ENCODE measurements around the gene SGPP2. TPM values are rescaled to one million over a fixed set of nuclear protein-coding genes. Genes with fewer than 3 reads are reported as not detected.

The SGPP2 gene, protein sequence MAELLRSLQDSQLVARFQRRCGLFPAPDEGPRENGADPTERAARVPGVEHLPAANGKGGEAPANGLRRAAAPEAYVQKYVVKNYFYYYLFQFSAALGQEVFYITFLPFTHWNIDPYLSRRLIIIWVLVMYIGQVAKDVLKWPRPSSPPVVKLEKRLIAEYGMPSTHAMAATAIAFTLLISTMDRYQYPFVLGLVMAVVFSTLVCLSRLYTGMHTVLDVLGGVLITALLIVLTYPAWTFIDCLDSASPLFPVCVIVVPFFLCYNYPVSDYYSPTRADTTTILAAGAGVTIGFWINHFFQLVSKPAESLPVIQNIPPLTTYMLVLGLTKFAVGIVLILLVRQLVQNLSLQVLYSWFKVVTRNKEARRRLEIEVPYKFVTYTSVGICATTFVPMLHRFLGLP
- total RNA-seq: not detected in 2 replicates
- long read RNA-seq: 0 reads

DNA sequence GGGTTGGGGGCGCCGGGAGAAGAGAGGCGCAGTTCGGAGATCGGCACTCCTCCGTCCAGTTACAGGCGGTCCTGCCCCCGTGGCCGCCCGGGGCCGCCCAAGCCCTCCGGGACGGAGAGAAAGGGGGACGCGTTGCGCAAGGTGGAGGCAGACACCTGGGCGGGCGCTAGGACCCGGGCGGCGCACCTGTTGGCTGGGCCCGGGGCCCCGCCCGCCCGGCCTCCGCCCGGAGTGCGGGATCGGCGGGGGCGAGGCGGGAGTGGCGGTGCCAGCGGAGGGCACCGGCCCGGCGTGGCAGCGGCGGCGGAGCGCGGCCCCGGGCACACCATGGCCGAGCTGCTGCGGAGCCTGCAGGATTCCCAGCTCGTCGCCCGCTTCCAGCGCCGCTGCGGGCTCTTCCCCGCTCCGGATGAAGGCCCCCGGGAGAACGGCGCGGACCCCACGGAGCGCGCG, at the start of gene SGPP2:
TSS of gene SGPP2 (plus strand) at position 268 of the 453 bp plus-strand sequence. CDS start at position 328, 60 bp downstream.
- Mint-ChIP-seq H3K36me3 (ENCODE audit: unreplicated experiment) (no peaks in the 10 kb centered on the region), H3K9me3 (ENCODE audit: unreplicated experiment) (no peaks in the 10 kb centered on the region), H3K4me3 (ENCODE audit: unreplicated experiment) (peak within 1 kb of the TSS; percentile 67), H3K4me1 (ENCODE audit: unreplicated experiment) (peaks cover 11% of the 10 kb centered on the region), H3K27ac (ENCODE audit: unreplicated experiment) (no peak within 1 kb of the TSS), H3K27me3 (ENCODE audit: unreplicated experiment) (peaks cover 60% of the 10 kb centered on the region)
- TF ChIP-seq, protein P1, sequence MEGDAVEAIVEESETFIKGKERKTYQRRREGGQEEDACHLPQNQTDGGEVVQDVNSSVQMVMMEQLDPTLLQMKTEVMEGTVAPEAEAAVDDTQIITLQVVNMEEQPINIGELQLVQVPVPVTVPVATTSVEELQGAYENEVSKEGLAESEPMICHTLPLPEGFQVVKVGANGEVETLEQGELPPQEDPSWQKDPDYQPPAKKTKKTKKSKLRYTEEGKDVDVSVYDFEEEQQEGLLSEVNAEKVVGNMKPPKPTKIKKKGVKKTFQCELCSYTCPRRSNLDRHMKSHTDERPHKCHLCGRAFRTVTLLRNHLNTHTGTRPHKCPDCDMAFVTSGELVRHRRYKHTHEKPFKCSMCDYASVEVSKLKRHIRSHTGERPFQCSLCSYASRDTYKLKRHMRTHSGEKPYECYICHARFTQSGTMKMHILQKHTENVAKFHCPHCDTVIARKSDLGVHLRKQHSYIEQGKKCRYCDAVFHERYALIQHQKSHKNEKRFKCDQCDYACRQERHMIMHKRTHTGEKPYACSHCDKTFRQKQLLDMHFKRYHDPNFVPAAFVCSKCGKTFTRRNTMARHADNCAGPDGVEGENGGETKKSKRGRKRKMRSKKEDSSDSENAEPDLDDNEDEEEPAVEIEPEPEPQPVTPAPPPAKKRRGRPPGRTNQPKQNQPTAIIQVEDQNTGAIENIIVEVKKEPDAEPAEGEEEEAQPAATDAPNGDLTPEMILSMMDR (IDR thresholded peaks at IDR 0.05): no peak
- DNase-seq (ENCODE audit: extremely low spot score, unreplicated experiment): no peak

DNA sequence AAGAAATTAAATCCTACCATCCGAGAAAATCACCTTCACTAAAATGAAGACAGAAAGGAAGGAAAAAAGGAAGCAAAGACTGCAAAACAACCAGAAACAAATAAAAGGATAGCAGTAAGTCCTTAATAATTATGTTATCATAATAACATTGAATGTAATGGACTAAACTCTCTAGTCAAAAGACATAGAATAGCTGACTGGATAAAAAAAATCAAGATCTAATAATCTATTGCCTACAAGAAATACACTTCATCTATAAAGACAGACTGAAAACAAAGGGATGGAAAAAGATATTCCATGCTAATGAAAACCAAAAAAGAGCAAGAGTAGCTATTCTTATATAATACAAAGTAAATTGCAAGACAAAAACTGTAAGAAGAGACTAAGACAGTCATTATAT, 48.5 kb upstream of the SGPP2 start:
- H3K27ac Mint-ChIP-seq (ENCODE audit: unreplicated experiment): no peak overlapping the region
- no peak for DNase-seq (ENCODE audit: extremely low spot score, unreplicated experiment)
- H3K9me3 Mint-ChIP-seq (ENCODE audit: unreplicated experiment): peaks cover under 1% of the 10 kb centered on the region
- no peaks in the 10 kb centered on the region for H3K36me3 Mint-ChIP-seq (ENCODE audit: unreplicated experiment)
- H3K27me3 Mint-ChIP-seq (ENCODE audit: unreplicated experiment): peaks cover 13% of the 10 kb centered on the region
- no peak overlapping the region for H3K4me3 Mint-ChIP-seq (ENCODE audit: unreplicated experiment)
- TF ChIP-seq, protein P1 (IDR thresholded peaks at IDR 0.05): no peak
- no peaks in the 10 kb centered on the region for H3K4me1 Mint-ChIP-seq (ENCODE audit: unreplicated experiment)

DNA sequence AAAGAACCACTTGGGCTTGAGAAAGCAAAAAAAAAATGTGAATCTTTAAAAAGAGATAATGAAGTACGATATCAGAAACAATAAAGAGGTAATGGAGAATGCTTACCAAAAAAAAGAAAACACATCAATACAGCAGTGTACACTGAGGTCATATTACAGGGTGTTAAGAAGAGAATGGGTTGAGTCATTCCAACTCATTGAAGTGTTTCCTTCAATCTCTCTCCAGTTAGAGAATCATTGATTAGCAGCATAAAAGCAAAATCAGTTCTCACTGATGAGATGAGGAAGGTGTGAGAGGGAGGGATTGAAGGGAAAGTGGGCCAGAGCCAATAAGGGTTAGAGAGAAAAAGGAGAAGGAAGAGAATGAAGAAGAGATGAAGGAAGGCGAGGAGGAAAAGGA, 43.9 kb upstream of the SGPP2 start:
- Mint-ChIP-seq H3K27ac (ENCODE audit: unreplicated experiment) (no peak overlapping the region), H3K36me3 (ENCODE audit: unreplicated experiment) (no peaks in the 10 kb centered on the region), H3K9me3 (ENCODE audit: unreplicated experiment) (no peaks in the 10 kb centered on the region), H3K27me3 (ENCODE audit: unreplicated experiment) (peaks cover 13% of the 10 kb centered on the region), H3K4me1 (ENCODE audit: unreplicated experiment) (no peaks in the 10 kb centered on the region), H3K4me3 (ENCODE audit: unreplicated experiment) (no peak overlapping the region)
- no peak for DNase-seq (ENCODE audit: extremely low spot score, unreplicated experiment)
- TF ChIP-seq, protein P1 (IDR thresholded peaks at IDR 0.05): no peak

DNA sequence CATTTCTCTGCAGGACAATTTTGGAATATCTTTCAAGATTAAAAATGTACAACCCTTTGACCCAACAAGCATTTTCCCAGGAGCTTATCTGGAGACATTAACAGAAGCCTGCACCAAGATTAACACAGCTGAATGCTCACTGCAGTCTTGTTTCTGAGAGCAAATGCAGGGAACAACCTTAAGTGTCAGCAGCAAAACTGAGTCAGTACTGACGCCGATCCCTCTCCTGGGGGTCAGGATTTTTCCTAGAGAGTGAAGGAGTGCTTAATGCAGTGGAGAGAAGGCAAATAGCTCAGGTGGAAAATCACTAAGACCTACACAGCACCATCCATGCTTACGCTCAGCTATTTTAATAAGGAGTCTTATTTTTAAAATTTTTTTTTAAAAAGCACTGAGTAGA, 42.8 kb upstream of the SGPP2 start:
- Mint-ChIP-seq H3K4me1 (ENCODE audit: unreplicated experiment) (no peaks in the 10 kb centered on the region), H3K36me3 (ENCODE audit: unreplicated experiment) (no peaks in the 10 kb centered on the region), H3K4me3 (ENCODE audit: unreplicated experiment) (no peak overlapping the region), H3K27ac (ENCODE audit: unreplicated experiment) (no peak overlapping the region), H3K27me3 (ENCODE audit: unreplicated experiment) (peaks cover 11% of the 10 kb centered on the region), H3K9me3 (ENCODE audit: unreplicated experiment) (no peaks in the 10 kb centered on the region)
- TF ChIP-seq, protein P1 (IDR thresholded peaks at IDR 0.05): no peak
- DNase-seq (ENCODE audit: extremely low spot score, unreplicated experiment): no peak

DNA sequence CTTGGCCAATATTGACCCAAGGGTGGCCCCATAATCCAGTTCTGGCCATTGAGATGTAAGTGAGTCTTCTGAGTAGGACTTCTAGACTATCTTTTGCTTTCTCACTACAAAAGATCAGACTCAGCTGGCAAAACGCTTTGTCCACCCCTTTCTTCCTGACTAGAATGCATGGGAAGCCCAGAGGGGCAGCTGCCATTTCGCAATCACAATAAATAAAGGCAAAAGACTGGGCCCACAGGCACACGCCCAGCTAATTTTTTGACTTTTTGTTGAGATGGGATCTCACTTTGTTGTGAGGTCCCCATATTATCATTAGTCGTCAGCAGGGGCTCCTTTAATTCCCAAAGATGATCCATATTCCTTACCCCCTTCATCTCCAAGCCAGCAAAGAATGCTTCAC, 41.1 kb upstream of the SGPP2 start:
- H3K27me3 Mint-ChIP-seq (ENCODE audit: unreplicated experiment): peaks cover 7% of the 10 kb centered on the region
- H3K36me3 Mint-ChIP-seq (ENCODE audit: unreplicated experiment): no peaks in the 10 kb centered on the region
- H3K4me3 Mint-ChIP-seq (ENCODE audit: unreplicated experiment): no peak overlapping the region
- H3K27ac Mint-ChIP-seq (ENCODE audit: unreplicated experiment): no peak overlapping the region
- DNase-seq (ENCODE audit: extremely low spot score, unreplicated experiment): no peak
- H3K4me1 Mint-ChIP-seq (ENCODE audit: unreplicated experiment): no peaks in the 10 kb centered on the region
- TF ChIP-seq, protein P1 (IDR thresholded peaks at IDR 0.05): no peak
- H3K9me3 Mint-ChIP-seq (ENCODE audit: unreplicated experiment): no peaks in the 10 kb centered on the region

Data from osteocyte (in vitro differentiated cells).